ENCODE data around the gene PPIE.
A peak's percentile ranks its signal among the peaks of the same experiment; 100 is the strongest.

PPIE gene

DNA sequence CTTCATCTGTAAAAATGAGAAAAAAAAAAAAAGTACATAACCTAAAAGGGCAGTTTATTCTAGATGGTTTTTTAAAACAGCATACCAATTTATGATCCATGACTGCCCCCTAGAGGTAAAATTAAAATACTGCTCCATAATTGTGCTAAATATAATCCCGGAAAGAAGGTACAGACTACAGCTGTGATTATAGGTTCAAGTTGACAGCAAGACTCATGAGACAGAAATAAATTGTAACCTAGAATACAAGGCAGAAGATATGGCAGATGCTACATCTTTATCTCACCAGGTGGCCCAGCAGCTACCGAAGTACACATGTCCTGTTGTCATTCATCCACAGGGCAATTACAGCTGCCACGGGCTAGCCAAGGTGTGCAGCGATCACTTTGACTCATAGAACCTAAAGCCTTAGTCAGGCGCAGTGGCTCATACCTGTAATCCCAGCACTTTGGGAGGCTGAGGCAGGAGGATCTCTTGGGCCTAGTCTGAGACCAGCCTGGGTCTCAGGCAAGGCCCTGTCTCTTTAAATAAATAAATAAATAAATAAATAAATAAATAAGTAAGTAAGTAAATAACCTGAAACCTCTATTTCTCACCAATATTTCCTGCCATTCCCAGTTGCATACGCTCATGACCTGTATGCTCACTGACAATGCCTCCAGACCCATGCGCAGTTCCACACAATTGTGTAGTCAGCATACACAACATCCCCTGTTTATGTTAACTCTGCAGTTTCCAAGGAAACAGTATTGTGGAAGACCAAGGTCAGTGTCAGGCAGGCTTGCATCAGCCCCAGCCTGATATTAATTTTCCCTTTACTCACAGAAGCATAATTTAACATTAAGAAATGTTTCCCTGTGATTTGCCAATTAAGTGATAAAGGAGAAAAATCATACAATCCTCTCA is 18.3 kb upstream of the PPIE start:
- DNase-seq (ENCODE audit: low read depth in 2 of 2) = peak; percentile 24 to 29

DNA sequence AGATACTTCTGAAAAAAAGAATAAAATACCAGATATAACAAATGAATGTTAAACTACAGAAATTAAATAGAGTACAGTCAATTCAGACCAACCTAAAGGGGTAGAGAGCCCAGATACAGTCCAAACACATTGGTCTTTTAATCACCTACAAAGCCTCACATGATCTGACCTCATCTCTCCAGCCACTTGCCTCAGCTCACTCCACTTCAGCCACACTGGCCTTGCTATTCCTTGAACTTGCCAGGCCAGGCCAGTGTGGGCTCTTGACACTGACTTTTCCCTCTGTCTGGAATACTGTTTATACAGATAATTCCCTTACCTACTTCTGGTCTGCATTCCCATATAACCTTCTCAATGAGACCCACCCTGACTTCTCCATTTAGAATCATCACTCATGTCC is 17.0 kb upstream of the PPIE start:
- DNase-seq (ENCODE audit: low read depth in 2 of 2) = no peak

DNA sequence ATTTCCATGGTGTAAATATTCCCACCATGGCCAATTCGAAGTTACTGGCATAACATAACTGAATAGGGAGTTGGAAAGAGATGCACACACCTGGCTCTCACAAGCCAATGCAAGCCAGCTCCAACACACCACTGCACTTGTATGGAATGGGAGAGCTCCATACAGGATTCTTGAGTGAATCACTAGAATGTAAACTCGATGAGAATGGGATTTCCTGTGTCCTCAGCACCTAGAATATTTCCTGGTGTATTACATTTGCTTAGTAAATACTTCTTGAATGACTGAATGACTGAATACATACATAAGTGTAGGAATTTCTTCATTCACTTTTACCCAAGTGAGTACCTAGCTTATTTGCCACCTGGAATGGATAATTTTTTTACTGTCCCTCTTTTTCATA is 16.2 kb upstream of the PPIE start:
- DNase-seq (ENCODE audit: low read depth in 2 of 2) = no peak

DNA sequence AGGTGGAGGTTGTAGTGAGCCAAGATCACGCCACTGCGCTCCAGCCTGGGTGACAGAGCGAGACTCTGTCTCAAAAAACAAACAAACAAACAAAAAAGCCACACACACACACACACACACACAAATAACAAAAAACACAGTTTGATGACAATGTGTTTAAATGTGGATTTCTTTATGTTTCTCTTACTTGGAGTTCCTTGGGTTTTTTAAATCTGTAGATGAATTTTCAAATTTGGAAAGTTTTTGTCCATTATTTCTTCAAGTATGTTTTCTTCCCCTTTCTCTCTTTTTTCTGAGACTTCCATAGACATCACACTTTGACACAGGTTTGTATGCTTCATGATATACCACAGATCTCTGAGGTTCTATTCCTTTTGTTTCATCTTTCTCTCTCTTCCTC is 12.1 kb upstream of the PPIE start:
- DNase-seq (ENCODE audit: low read depth in 2 of 2) = no peak

DNA sequence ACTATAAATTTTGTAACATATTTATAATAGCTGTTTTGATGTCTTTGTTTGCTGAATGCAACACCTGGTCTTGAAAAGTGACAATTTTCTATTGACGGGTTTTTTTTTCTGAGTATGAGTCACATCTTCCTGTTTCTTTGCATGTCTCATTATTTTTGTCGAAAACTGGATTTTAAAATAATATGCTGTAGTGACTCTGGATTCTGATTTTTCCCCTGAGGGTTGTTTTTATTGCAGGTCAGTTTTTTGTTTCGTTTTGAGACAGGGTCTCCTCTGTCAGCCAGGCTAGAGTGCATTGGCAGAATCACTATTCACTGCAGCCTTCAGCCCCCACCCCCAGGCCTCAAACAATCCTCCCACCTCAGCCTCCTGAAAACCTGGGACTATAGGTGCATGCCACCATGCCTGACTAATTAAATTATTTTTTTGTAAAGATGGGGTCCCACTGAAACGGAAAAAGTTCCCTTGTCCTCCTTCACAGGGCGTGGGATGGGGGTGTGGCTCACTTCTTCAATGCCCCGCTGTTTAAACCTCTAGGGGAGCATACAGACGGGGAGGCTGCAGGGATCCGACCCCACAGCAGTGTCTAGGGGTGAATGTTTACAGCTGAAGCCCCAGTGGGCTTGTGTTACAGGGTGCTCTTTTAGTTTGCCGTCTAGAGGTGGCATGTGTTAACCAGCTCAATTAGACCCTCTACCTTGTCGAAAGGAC is 11.3 kb upstream of the PPIE start:
- DNase-seq (ENCODE audit: low read depth in 2 of 2) = no peak

DNA sequence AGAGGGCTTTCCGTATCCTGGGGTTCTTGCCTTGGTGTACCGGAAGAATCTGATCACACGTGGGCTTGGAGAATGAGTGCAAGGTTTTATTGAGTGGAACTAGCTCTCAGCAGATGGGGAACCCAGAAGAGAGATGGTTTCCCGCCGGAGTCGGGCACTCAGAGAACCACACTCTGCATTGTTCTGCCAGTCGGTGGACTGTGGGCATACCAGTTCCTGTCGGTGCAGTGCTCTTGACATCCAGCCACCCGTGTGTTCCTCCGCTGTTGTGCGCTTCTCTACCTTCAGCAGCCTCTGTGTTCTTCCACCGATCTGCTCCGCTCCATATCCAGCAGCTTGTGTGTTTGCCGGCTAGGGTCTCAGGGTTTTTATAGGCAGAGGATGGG is 10.8 kb upstream of the PPIE start:
- DNase-seq (ENCODE audit: low read depth in 2 of 2) = no peak

DNA sequence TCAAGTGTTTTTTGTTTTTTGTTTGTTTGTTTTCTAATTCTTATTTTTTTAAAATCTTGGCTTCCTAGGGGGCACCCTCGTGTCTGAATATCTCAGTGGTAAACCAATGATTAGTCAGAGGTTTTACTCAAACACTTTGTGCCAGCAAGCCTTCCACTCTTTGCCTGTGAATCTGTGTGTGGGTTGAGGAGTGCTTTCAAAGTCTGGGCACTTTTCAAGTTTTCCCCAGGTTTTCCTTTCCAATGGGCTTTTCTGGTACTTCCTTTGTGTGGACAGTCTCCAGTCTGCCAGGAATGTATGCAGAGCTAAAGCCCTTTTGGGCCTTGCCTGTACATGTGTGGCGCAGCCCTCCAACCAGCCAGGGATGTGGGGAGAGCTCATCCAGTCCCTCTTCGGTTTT is 9.7 kb upstream of the PPIE start:
- no peak for DNase-seq (ENCODE audit: low read depth in 2 of 2)

DNA sequence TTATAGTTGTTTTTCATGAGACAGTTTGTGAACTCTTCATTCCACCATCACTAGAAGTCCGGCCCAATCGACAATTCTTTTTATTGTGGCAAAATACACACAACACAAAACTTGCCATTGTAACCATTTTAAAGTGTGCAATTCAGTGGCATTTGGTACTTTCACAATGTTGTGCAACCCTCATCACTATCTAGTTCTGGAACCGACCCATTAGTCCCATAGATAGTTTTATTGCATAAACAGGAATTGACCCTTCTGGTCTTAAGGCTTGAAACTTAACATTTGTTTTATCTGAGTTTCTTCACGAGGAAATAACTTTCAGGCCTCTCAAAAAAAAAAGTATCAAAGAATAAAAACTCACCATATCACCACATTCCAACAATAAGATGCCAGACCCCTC is 8.8 kb upstream of the PPIE start:
- no peak for DNase-seq (ENCODE audit: low read depth in 2 of 2)

DNA sequence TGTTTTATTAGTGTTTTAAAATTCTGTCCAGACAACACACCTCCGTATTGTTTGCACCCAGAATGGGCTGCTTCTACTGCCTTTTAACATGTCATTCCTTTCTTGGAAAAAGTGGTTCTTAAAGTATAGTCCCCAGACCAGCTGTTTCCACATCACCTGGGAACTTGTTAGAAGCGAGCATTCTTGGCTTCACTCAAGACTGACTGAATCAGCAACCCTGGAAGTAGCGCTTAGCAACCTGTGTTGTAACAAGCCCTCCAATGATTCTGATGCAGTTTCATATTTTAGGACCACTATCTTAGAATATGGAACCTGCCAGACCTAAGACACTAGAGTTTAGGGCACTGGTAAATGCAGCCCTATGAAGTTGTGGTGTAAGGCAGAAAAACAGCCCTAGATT is 6.0 kb upstream of the PPIE start:
- no peak for DNase-seq (ENCODE audit: low read depth in 2 of 2)

DNA sequence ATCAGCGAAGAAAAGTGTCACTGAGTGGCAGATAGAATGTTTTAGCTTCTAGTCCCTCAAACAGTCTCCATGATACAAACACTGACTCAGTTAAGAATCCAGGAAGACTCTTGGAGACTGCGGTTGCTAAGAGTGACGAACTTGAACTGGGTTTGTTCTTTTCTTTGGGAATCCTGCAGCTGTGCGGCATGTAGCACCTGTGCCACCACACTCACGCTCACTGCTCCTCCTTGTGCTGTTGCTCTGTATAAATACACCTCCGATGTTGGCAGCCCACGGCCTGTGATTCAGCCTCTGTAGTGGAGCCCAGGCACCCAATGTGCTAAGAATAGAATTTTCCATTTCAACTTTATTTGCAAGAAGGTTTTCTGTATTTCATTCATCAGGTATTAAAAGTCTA is 5.5 kb upstream of the PPIE start:
- no peak for DNase-seq (ENCODE audit: low read depth in 2 of 2)

DNA sequence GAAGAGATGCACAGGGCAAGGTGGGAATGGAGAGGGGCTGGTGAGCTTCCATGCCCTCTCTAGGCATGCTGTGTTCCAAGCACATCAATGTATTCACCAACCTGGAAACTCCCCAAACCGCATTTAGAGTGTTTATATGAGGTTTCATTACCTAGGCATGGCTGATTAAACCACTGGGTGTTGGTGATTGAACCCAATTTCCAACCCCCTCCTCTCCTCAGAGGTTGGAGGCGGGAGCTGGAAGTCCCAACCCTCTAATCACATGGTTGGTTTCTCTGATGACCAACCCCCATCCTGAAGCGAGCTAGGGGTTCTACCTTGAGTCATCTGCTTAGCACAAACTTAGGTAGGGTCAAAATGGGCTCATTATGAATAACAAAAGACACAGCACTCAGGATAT is 3.0 kb upstream of the PPIE start:
- DNase-seq (ENCODE audit: low read depth in 2 of 2) = no peak

DNA sequence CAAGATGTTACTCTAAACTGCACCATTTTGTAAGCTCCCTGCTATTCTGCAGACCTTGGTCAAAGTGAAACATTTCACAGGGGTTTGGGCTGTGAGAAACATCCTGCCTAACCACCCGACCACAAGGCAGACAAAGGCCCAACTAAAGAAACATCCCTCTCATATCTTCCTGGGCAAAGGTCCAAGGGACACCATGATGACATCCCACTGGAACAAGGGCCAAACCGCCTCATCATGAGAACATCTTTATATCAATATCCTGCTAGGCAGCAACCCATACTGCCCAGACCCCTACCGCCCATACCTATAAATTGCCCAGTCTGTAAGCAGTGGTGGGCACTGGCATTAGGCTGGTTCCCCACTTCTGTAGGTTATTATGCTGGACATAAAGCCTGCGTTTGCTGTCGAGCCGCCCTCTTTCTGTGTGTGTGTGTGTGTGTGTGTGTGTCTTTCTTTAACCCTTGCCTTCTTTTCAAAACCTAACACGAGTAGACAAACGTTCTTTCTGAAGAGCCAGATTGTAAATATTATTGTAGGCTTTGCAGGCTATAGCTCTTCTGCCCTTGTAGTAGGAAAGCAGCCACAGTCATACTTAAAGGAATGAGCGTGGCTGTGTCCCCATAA is 1.0 kb upstream of the PPIE start:
- peak; percentile 19 to 21 for DNase-seq (ENCODE audit: low read depth in 2 of 2)

DNA sequence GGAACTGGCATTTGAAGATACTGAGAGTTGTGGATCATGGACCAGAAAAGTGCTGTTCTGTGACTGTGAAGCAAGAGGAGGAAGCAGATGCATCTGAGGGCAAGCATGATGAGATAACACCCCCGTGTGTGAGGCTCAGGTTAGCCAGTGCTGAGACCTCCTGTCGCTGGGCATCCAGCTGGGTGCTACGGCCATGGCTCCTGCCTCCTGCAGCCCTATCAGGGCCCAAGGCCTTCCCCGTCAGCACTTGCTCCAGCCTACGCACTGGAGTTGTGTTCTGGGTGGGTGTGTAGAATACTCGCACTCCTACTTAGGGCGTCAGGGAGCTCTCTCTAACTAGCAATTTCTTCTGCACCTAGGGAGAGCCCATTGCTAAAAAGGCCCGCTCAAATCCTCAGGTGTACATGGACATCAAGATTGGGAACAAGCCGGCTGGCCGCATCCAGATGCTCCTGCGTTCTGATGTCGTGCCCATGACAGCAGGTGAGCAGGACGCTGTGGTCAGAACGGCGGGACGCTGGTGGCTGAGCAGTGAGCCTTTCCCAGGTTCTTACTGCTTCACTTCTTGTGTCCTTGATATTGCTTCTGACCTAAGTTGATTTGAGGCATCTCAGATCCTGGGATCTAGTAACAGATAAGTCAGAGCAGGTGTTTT is 6.5 kb downstream of the PPIE start:
- no peak for DNase-seq (ENCODE audit: low read depth in 2 of 2)

DNA sequence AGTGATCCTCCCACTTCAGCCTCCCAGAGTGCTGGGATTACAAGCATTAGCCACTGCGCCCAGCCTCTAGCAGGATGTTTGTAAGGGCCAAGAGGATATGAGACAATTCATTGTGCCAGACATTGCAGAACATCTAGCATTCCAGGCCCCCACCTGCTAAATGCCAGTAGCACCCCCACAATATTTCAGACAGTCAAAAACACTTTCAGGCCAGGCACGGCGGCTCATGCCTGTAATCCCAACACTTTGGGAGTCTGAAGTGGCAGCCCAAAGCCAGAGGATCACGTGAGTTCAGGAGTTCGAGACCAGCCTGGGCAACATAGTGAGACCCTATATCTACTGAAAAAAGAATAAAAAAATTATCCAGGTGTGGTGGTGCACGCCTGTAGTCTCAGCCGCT is 12.9 kb downstream of the PPIE start:
- DNase-seq (ENCODE audit: low read depth in 2 of 2) = no peak

DNA sequence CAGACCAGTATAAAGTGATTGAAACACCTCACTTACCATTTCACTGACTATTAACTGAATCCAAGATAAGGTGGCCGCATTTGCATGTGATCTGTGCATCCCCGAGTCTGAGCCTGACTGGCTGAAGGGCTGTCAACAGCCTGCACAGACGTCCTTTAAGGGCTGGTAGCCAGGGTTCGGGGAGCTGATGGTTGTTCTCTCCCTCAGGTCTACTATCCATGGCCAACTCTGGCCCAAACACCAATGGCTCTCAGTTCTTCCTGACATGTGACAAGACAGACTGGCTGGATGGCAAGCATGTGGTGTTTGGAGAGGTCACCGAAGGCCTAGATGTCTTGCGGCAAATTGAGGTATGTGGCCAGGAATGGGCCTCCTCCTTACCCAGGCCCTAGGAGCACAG is 14.0 kb downstream of the PPIE start:
- no peak for DNase-seq (ENCODE audit: low read depth in 2 of 2)

DNA sequence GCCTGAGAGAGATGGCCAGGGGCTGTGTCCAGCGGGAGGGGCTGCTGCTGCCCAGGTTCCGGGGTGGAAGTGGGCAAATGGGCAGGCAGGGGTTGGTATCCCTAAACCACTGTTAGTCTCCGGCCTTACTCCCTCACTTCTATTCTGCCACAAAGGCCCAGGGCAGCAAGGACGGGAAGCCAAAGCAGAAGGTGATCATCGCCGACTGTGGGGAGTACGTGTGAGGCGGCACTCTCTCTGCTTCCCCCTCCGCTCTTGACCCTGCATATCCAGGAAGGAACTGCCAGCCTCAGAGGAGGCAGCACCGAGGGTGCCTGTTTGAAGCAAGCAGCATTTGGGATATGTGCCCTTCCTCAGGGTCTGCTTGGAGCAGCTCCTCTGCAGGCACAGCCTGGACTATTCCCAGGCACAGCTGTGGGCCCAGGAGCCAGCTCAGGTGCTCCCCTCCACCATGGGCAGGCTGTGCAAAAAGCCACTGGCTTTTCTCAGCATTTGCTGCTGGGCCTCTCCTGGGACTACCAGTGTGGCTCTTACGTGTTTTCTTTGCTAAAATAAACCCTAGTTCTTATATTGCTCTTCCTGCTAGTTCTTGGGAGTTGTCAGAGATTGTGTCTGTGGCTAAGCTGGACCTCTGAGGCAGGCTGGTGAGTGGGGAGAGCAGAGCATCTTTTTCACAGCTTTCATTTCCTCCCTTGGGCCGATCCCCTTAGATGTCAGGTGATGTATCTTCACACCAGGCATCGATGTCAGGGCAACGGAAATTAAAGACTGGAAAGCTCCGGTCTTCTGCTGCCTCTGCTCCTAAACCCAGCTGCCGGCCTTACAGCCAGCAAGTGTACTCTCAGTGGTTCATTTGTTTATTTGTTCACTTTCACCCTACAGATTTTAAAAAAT is 14.7 kb downstream of the PPIE start:
- no peak for DNase-seq (ENCODE audit: low read depth in 2 of 2)

DNA sequence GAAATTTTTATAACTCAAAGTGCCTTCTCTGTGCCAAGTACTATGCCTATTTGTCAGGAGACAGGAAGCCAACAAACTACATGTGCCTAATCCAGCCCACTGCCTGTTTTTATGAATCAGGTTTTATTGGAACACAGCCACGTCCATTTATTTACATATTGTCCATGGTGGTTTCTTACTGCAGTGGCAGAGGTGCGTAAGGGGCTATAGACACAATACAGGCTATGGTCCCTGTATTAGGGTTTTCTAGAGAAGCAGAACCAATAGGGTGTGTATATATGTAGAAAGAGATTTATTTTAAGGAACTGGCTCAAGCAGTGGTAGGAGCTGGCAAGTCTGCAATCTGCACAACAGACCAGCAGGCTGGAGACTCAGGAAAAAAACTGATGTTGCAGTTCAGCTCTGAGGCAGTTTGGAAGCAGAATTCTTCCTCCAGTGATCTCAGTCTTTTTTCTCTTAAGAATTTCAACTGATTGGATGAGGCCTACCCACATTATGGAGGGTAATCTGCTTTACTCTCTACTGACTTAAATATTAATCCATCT is 15.4 kb downstream of the PPIE start:
- DNase-seq (ENCODE audit: low read depth in 2 of 2) = no peak

DNA sequence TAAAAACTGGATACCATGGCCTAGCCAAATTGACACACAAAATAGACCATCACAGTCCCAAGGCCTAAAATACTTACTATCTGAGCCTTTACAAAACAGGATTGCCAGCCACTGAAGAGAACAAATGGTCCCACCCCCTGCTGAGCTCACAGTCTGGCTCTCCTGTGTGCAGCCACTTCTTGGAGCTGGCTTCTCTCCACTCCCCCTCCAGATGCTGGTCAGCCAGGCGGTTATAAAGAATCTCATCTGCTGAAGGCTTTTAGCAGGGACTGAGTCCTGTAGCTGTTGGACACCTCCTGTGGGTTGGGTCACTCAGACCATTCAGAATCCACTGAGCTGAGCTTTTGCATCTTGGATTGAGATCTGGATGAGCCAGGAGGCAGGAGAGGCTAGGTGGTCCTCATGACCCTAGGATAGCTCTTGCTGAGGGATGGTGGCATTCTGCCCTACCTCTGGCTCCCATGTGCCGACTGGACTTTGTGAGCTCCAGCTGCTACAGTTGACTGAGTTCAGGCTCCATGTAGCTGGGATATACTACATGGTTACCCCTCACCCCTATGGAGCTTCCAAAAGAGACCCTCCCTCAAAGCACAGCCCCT is 16.3 kb downstream of the PPIE start:
- DNase-seq (ENCODE audit: low read depth in 2 of 2) = no peak

DNA sequence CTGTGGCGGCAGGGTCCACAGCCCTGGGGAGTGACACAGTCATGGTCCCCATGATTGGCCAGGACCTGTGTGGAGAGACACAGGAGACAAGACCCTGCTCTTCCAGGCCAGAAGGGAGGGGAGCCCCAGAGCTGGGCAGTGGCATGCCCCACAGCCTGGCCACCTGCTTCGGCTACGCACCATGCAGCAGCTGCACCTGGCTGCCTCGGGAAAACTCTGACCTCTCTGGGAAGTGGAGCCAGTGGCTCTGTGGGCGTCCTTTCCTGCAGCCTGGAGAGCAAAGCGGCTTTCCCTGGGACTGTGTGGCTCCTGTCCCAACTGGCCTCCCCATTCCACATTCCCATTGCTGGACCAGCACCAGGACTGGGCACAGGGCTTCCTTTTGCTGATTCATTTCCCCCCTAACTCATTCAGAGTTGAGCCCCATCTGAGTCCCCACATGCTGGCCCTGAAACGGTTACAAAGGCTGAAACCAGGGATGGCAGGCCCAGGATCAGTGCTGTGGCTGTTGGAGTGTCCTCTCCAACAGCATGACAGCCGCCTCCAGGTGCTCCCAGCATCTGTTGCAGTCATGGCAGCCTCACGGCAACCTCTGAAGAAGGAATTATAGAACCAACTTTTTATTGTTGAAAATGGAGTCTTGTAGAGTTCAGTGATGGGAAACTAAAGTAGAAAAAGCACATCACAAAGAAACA is 17.4 kb downstream of the PPIE start:
- DNase-seq (ENCODE audit: low read depth in 2 of 2) = no peak

DNA sequence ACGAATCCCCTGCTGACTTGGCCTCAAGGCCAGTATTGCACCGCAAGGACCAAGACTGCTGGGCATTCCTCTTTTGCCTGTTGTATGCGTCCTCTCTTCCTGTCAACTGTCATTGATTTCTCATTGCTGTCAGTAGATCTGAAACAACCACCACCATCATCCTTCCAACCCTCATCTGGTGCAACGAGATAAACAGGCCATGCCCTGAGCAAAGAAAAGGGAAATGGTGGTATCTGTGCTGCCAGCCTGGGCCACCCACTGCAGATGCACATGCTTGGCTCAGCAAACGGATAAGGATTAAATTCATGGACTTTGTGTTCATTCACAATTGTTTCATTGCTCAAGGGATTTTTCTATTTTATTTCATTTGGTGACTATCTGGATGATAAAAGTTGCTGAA is 18.8 kb downstream of the PPIE start:
- no peak for DNase-seq (ENCODE audit: low read depth in 2 of 2)

All from fibroblast of skin of left biceps (primary cell).